Measurements from ENCODE around the gene ERICH2.
"Not testable (repeated sequence)": the region's sequence is repeated elsewhere in the genome, so short reads cannot be mapped to it uniquely, and the experiment has no call there.

The ERICH2 gene

GRCh38 chr2:170723446-170723958, 46.7 kb upstream of the ERICH2 start:
- H3K4me3 ChIP-seq (replicated peaks; ENCODE audit: insufficient read depth, low read length) = no peak overlapping the region
- peaks cover 36% of the 10 kb centered on the region for H3K27me3 ChIP-seq (ENCODE audit: insufficient read depth, poor library complexity, severe bottlenecking)
- DNase-seq (ENCODE audit: low read depth in 1 of 2, low spot score in 1 of 2) = no peak
- H3K27ac ChIP-seq (replicated peaks) = no peak overlapping the region
- TF ChIP-seq, protein P1, sequence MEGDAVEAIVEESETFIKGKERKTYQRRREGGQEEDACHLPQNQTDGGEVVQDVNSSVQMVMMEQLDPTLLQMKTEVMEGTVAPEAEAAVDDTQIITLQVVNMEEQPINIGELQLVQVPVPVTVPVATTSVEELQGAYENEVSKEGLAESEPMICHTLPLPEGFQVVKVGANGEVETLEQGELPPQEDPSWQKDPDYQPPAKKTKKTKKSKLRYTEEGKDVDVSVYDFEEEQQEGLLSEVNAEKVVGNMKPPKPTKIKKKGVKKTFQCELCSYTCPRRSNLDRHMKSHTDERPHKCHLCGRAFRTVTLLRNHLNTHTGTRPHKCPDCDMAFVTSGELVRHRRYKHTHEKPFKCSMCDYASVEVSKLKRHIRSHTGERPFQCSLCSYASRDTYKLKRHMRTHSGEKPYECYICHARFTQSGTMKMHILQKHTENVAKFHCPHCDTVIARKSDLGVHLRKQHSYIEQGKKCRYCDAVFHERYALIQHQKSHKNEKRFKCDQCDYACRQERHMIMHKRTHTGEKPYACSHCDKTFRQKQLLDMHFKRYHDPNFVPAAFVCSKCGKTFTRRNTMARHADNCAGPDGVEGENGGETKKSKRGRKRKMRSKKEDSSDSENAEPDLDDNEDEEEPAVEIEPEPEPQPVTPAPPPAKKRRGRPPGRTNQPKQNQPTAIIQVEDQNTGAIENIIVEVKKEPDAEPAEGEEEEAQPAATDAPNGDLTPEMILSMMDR (IDR thresholded peaks at IDR 0.05; ENCODE audit: insufficient read depth, low read length) = no peak
- TF ChIP-seq GABPA (IDR thresholded peaks at IDR 0.05; ENCODE audit: low read depth) (no peak), SPI1 (IDR thresholded peaks at IDR 0.05; ENCODE audit: borderline replicate concordance, low read depth) (no peak), POLR2AphosphoS5 (IDR thresholded peaks at IDR 0.05; ENCODE audit: low read depth) (no peak)
- TF ChIP-seq, protein P2, sequence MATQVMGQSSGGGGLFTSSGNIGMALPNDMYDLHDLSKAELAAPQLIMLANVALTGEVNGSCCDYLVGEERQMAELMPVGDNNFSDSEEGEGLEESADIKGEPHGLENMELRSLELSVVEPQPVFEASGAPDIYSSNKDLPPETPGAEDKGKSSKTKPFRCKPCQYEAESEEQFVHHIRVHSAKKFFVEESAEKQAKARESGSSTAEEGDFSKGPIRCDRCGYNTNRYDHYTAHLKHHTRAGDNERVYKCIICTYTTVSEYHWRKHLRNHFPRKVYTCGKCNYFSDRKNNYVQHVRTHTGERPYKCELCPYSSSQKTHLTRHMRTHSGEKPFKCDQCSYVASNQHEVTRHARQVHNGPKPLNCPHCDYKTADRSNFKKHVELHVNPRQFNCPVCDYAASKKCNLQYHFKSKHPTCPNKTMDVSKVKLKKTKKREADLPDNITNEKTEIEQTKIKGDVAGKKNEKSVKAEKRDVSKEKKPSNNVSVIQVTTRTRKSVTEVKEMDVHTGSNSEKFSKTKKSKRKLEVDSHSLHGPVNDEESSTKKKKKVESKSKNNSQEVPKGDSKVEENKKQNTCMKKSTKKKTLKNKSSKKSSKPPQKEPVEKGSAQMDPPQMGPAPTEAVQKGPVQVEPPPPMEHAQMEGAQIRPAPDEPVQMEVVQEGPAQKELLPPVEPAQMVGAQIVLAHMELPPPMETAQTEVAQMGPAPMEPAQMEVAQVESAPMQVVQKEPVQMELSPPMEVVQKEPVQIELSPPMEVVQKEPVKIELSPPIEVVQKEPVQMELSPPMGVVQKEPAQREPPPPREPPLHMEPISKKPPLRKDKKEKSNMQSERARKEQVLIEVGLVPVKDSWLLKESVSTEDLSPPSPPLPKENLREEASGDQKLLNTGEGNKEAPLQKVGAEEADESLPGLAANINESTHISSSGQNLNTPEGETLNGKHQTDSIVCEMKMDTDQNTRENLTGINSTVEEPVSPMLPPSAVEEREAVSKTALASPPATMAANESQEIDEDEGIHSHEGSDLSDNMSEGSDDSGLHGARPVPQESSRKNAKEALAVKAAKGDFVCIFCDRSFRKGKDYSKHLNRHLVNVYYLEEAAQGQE (IDR thresholded peaks at IDR 0.05; ENCODE audit: insufficient replicate concordance, low read depth) = no peak

- Histone ChIP-seq H3K27me3 (ENCODE audit: insufficient read depth, poor library complexity, severe bottlenecking) (peaks cover 2% of the 10 kb centered on the region), H3K4me3 (replicated peaks; ENCODE audit: insufficient read depth, low read length) (no peak overlapping the region), H3K27ac (replicated peaks) (no peak overlapping the region)
- TF ChIP-seq GABPA (IDR thresholded peaks at IDR 0.05; ENCODE audit: low read depth) (no peak), POLR2AphosphoS5 (IDR thresholded peaks at IDR 0.05; ENCODE audit: low read depth) (no peak), SPI1 (IDR thresholded peaks at IDR 0.05; ENCODE audit: borderline replicate concordance, low read depth) (no peak)
- TF ChIP-seq, protein P2 (IDR thresholded peaks at IDR 0.05; ENCODE audit: insufficient replicate concordance, low read depth) = no peak
- TF ChIP-seq, protein P1 (IDR thresholded peaks at IDR 0.05; ENCODE audit: insufficient read depth, low read length) = no peak
- DNase-seq (ENCODE audit: low read depth in 1 of 2, low spot score in 1 of 2) = no peak
Observed at GRCh38 chr2:170733798-170734600, 36.2 kb upstream of the ERICH2 start.

DNA sequence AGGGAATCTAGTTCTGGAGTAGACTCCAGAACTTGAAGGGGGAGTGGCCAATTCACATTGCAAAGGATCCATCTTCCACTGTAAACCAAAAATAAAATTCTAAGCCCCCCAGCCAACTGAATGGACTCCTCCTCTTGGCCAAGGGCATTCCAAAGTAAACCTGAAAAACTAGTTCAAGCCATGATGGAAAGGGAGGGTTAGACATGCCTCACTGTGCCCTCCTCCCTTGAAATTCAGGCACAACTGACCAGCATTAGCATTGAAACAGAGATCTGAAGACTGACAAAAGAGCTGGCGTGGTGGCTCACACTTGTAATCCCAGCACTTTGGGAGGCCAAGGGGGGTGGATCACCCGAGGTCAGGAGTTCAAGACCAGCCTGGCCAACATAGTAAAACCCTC, 35.6 kb upstream of the ERICH2 start:
- not testable (repeated sequence) for H3K27ac ChIP-seq (replicated peaks); H3K27me3 ChIP-seq (ENCODE audit: insufficient read depth, poor library complexity, severe bottlenecking); DNase-seq (ENCODE audit: low read depth in 1 of 2, low spot score in 1 of 2); H3K4me3 ChIP-seq (replicated peaks; ENCODE audit: insufficient read depth, low read length)

DNA sequence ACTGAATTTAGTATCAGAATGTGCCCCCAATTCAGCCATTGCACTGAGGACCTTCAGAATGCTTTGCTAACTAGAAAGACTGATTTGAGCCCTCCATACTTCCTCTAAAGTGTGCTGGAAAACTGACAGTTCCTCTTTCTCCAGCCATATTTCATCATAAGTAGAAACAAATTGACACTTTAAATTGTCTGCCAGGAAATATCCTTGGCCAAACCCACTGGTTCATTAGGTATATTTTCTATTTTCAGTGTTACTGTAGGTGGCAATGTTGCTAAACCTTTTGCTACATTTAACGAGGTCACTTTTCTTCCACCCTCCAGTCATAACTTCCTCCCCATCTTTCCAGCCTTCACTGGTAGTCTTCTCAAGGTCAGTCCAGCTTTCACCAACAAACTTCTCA, 33.5 kb upstream of the ERICH2 start:
- DNase-seq (ENCODE audit: low read depth in 1 of 2, low spot score in 1 of 2) = no peak
- H3K27me3 ChIP-seq (ENCODE audit: insufficient read depth, poor library complexity, severe bottlenecking) = peaks cover 2% of the 10 kb centered on the region
- no peak overlapping the region for H3K4me3 ChIP-seq (replicated peaks; ENCODE audit: insufficient read depth, low read length)
- TF ChIP-seq GABPA (IDR thresholded peaks at IDR 0.05; ENCODE audit: low read depth) (no peak), SPI1 (IDR thresholded peaks at IDR 0.05; ENCODE audit: borderline replicate concordance, low read depth) (peak; percentile 88)
- TF ChIP-seq, protein P2 (IDR thresholded peaks at IDR 0.05; ENCODE audit: insufficient replicate concordance, low read depth) = no peak
- TF ChIP-seq, protein P1 (IDR thresholded peaks at IDR 0.05; ENCODE audit: insufficient read depth, low read length) = no peak
- H3K27ac ChIP-seq (replicated peaks) = no peak overlapping the region
